ENCODE data around the gene CPSF4.
"Not testable (repeated sequence)": the region's sequence is repeated elsewhere in the genome, so short reads cannot be mapped to it uniquely, and the experiment has no call there.

CPSF4 gene

GRCh38 chr7:99490878-99491277 lies 52.1 kb downstream of the CPSF4 start:
- no peak for DNase-seq (ENCODE audit: low read depth)

DNA sequence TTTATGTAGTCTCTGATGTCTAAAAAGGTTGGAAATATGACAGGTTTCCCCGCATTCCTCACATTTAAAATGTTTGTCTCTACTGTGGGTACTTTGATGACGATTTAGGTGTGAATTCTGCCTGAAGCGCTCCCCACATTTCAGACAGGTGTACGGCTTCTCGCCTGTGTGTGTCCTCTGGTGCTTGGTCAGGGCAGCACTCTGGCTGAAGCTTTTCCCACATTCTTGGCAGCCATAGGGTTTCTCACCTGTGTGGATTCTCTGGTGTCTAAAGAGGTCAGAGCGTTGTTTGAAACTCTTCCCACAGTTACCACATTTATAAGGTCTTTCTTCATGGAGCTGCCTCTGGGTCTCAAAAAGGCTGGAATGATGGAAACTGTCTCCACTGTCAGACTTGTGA lies 55.1 kb downstream of the CPSF4 start:
- DNase-seq (ENCODE audit: low read depth): no peak

DNA sequence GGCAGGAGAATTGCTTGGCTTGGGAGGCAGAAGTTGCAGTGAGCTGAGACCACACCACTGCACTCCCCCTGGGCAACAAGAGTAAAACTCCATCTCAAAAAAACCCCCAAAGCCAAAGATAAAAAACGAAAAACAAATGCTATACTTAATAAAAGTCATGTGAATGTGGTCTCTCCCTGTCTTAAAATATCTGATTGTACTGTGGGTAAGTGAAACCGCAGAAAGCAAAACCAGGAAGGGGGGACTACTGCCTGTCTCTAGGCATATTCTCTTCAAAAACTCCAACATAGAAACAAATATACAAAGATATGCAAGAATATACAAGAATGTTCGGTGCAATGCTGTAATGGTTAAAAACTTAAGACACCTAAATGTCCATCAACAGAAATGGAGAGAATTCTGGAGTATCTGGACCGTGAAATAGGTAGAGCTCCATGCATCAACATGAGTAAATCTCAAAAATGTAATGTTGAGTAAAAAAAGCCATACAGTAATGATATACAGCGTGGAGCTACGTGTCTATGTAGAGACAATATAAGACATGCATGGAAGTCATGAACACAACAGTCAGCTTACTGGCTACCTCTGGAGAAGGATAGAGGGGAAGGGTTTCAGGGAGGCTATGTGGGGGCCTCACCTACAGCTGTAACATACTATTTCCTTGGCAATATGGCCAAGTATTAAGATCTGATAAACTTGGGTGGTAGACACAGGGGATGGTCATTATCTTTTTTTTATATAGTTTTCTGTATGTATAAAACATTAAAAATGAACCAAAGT lies 59.2 kb downstream of the CPSF4 start:
- no peak for DNase-seq (ENCODE audit: low read depth)

DNA sequence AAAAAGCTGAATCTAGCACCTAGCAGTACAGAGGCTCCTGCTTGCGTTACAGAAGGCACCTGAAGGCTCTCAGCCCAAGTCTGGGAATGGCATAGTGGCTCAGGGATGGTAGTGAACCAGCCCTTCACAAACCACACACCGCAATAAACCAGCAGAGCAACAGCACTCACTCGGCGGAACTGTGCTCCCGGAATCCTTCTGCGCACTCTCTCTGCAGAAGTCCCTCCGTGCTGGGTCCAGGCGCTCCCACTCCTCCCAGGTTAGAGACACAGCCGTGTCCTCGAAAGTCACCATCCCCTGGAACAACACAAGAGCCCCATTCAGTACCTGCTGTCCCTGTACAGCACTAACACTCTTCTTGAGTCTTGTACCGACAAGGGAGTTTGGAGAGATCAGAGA lies 59.8 kb downstream of the CPSF4 start:
- DNase-seq (ENCODE audit: low read depth): no peak

- no peak for DNase-seq (ENCODE audit: low read depth)
Observed at GRCh38 chr7:99499371-99499720, 60.6 kb downstream of the CPSF4 start.

GRCh38 chr7:99499721-99500636 lies 61.2 kb downstream of the CPSF4 start, which contains the start of gene ZNF394:
TSS of gene ZNF394 (minus strand) at chr7:99500281. CDS start at chr7:99500093, 188 bp downstream.
- peak; percentile 84 for DNase-seq (ENCODE audit: low read depth)

GRCh38 chr7:99500637-99501009 lies 61.9 kb downstream of the CPSF4 start:
- DNase-seq (ENCODE audit: low read depth): no peak

- DNase-seq (ENCODE audit: low read depth): not testable (repeated sequence)
Observed at GRCh38 chr7:99501236-99501635, 62.5 kb downstream of the CPSF4 start.

GRCh38 chr7:99504281-99504602 lies 65.5 kb downstream of the CPSF4 start:
- DNase-seq (ENCODE audit: low read depth): peak; percentile 89

GRCh38 chr7:99504603-99505323 lies 66.0 kb downstream of the CPSF4 start, which contains the start of gene ZKSCAN5:
TSS of gene ZKSCAN5 (plus strand) at chr7:99504662. CDS start at chr7:99506045, 1,383 bp downstream.
- peak; percentile 89 for DNase-seq (ENCODE audit: low read depth)

GRCh38 chr7:99505324-99505662 lies 66.5 kb downstream of the CPSF4 start:
- no peak for DNase-seq (ENCODE audit: low read depth)
